H1 (cell line): ENCODE data around the gene MGME1. TPM values are rescaled to one million over a fixed set of nuclear protein-coding genes. Genes with fewer than 3 reads are reported as not detected.

ENCODE experiments used
- CTCF ChIA-PET: fragments of 300-600 bp; sonication (Branson Sonifier 250); formaldehyde crosslinking; loops from one replicate; lab custom pipeline; 2021; ENCODE audit not compliant: partially characterized antibody; lab: Charles Lee
- POLR2A ChIA-PET: fragments of 300-600 bp; sonication (Branson Sonifier 250); formaldehyde crosslinking; loops from one replicate; lab custom pipeline; 2021; ENCODE audit warnings: inconsistent platforms; ENCODE audit not compliant: partially characterized antibody; lab: Charles Lee
- DNase-seq, 2 experiments: peaks; one replicate each; pipeline versions ENCODE4 v3.0.0 to v3.0.0-alpha.2; 2010 to 2022; ENCODE audit warnings: low spot score in 2 of 2, low read depth in 1 of 2, mixed read lengths in 1 of 2
- FAIRE-seq: peaks from 2 replicates; lab custom pipeline; 2011; peaks lifted over from hg19 to GRCh38; lab: Jason Lieb, UNC
- H2AFZ ChIP-seq: 2 replicates; pipeline ENCODE4 v1.8.1; 2012; ENCODE audit warnings: low read length, inconsistent platforms
- H2AK5ac ChIP-seq: 2 replicates; pipeline ENCODE4 v1.6.1; 2013; ENCODE audit warnings: low read depth, low read length
- H2BK120ac ChIP-seq: replicated peaks from 2 replicates; pipeline ENCODE3; 2013; ENCODE audit warnings: low read depth, low read length, inconsistent platforms
- H2BK12ac ChIP-seq: 2 replicates; pipeline ENCODE4 v1.6.1; 2013; ENCODE audit warnings: low read depth, low read length
- H2BK15ac ChIP-seq: 2 replicates; pipeline ENCODE4 v1.6.1; 2013; ENCODE audit warnings: low read length
- H2BK20ac ChIP-seq: 2 replicates; pipeline ENCODE4 v1.6.1; 2013; ENCODE audit warnings: low read length
- H2BK5ac ChIP-seq: 2 replicates; pipeline ENCODE4 v1.6.1; 2013; ENCODE audit warnings: low read depth, low read length
- H3K14ac ChIP-seq: 2 replicates; pipeline ENCODE4 v1.6.1; 2013; ENCODE audit warnings: inconsistent platforms; ENCODE audit not compliant: insufficient read length
- H3K18ac ChIP-seq: 2 replicates; pipeline ENCODE4 v1.6.1; 2013; ENCODE audit warnings: low read length; ENCODE audit errors: extremely low read depth
- H3K23ac ChIP-seq: 2 replicates; pipeline ENCODE4 v1.6.1; 2013; ENCODE audit warnings: inconsistent platforms; ENCODE audit not compliant: insufficient read length
- H3K23me2 ChIP-seq: 2 replicates; pipeline ENCODE4 v1.6.1; 2013; ENCODE audit warnings: low read depth, low read length
- H3K27ac ChIP-seq: 2 replicates; pipeline ENCODE4 v1.6.1; 2011; ENCODE audit warnings: low read depth, low read length, inconsistent platforms
- H3K27me3 ChIP-seq, 4 experiments: replicated peaks in 1 of 4; 1 replicate in 1 of 4; 2 replicates in 3 of 4; pipeline versions ENCODE4 v1.6.1 to v1.8.1; 2011 to 2013; ENCODE audit warnings: low read length in 3 of 4, mild to moderate bottlenecking in 3 of 4, inconsistent platforms in 2 of 4, mixed read lengths in 2 of 4, moderate library complexity in 1 of 4; ENCODE audit not compliant: control insufficient read depth in 3 of 4, insufficient read depth in 3 of 4; ENCODE audit errors: extremely low read depth in 1 of 4
- H3K36me3 ChIP-seq, 4 experiments: 2 replicates each; pipeline versions ENCODE4 v1.6.1 to v1.8.1; 2011 to 2013; ENCODE audit warnings: mild to moderate bottlenecking in 4 of 4, low read length in 3 of 4, moderate library complexity in 2 of 4, control low read depth in 1 of 4, inconsistent platforms in 1 of 4; ENCODE audit not compliant: insufficient read depth in 4 of 4, control insufficient read depth in 2 of 4
- H3K4ac ChIP-seq: replicated peaks from 2 replicates; pipeline ENCODE3; 2013; ENCODE audit warnings: low read length, low read depth, mixed read lengths, inconsistent platforms; ENCODE audit not compliant: insufficient read length
- H3K4me1 ChIP-seq, 4 experiments: replicated peaks in 1 of 4; 1 replicate in 1 of 4; 2 replicates in 3 of 4; pipeline versions ENCODE4 v1.6.1 to v1.8.1; 2011 to 2013; ENCODE audit warnings: low read length in 3 of 4, inconsistent platforms in 2 of 4, mixed read lengths in 1 of 4; ENCODE audit not compliant: insufficient read depth in 4 of 4, control insufficient read depth in 3 of 4
- H3K4me2 ChIP-seq, 2 experiments: 2 replicates each; pipeline versions ENCODE4 v1.6.1 to v1.8.1; 2011 to 2013; ENCODE audit warnings: low read depth in 2 of 2, low read length in 2 of 2, control low read depth in 1 of 2, inconsistent platforms in 1 of 2, mild to moderate bottlenecking in 1 of 2; ENCODE audit not compliant: insufficient read depth in 1 of 2
- H3K4me3 ChIP-seq, 4 experiments: fragments of 200-600, 300-600 bp in 1 of 4; sonication (generic), shearing (Covaris generic), sonication (Bioruptor Twin) in 1 of 4; 2 replicates each; pipeline versions ENCODE4 v1.5.1 to v1.8.1; 2011 to 2016; ENCODE audit warnings: low read length in 4 of 4, low read depth in 3 of 4, control low read depth in 2 of 4, inconsistent platforms in 2 of 4, mild to moderate bottlenecking in 2 of 4, mixed read lengths in 1 of 4, moderate library complexity in 1 of 4; ENCODE audit not compliant: insufficient read depth in 2 of 4; ENCODE audit errors: extremely low read depth in 1 of 4
- H3K56ac ChIP-seq: replicated peaks from 2 replicates; pipeline ENCODE3; 2013; ENCODE audit warnings: low read depth, mild to moderate bottlenecking, mixed read lengths, low read length, inconsistent platforms; ENCODE audit not compliant: insufficient read length
- H3K79me1 ChIP-seq: 2 replicates; pipeline ENCODE4 v1.6.1; 2013; ENCODE audit warnings: low read depth, low read length, control low read depth
- H3K79me2 ChIP-seq, 2 experiments: 2 replicates each; pipeline versions ENCODE4 v1.6.1 to v1.8.1; 2012 to 2013; ENCODE audit warnings: low read length in 2 of 2, mild to moderate bottlenecking in 2 of 2, inconsistent platforms in 1 of 2; ENCODE audit not compliant: insufficient read depth in 2 of 2, control insufficient read depth in 1 of 2
- H3K9ac ChIP-seq, 4 experiments: replicated peaks in 1 of 4; 1 replicate in 1 of 4; 2 replicates in 3 of 4; pipeline versions ENCODE4 v1.6.1 to v1.8.1; 2011 to 2013; ENCODE audit warnings: low read depth in 3 of 4, low read length in 3 of 4, control low read depth in 2 of 4, mild to moderate bottlenecking in 2 of 4, moderate library complexity in 2 of 4, inconsistent platforms in 1 of 4; ENCODE audit errors: extremely low read depth in 1 of 4
- H3K9me3 ChIP-seq, 2 experiments: 2 replicates each; pipeline versions ENCODE4 v1.6.1 to v1.8.1; 2012 to 2013; ENCODE audit warnings: mild to moderate bottlenecking in 2 of 2, moderate library complexity in 2 of 2, control low read depth in 1 of 2, inconsistent platforms in 1 of 2, low read depth in 1 of 2, low read length in 1 of 2, mixed read lengths in 1 of 2; ENCODE audit not compliant: insufficient read depth in 2 of 2
- H4K20me1 ChIP-seq, 2 experiments: replicated peaks in 1 of 2; 2 replicates each; pipeline versions ENCODE3 to v1.8.1; 2011 to 2013; ENCODE audit warnings: inconsistent platforms in 2 of 2, low read length in 2 of 2, mild to moderate bottlenecking in 1 of 2; ENCODE audit not compliant: insufficient read depth in 2 of 2, control insufficient read depth in 1 of 2
- H4K5ac ChIP-seq: 2 replicates; pipeline ENCODE4 v1.6.1; 2013; ENCODE audit warnings: low read length, low read depth, mixed read lengths, inconsistent platforms; ENCODE audit not compliant: insufficient read length
- H4K8ac ChIP-seq: 2 replicates; pipeline ENCODE4 v1.8.0; 2013; ENCODE audit warnings: mild to moderate bottlenecking, moderate library complexity, low read length, inconsistent platforms; ENCODE audit not compliant: insufficient read depth; ENCODE audit errors: extremely low read depth
- H4K91ac ChIP-seq: replicated peaks from 2 replicates; pipeline ENCODE3; 2013; ENCODE audit warnings: low read length, mixed read lengths, inconsistent platforms; ENCODE audit not compliant: insufficient read length
- ASH2L ChIP-seq: fragments of 200-600, 300-600 bp; sonication (generic); IDR thresholded peaks from one replicate; pipeline ENCODE4 v1.7.1; 2017; ENCODE audit warnings: low read length
- CHD2 ChIP-seq: IDR thresholded peaks from 2 replicates; pipeline ENCODE4 v1.6.1; 2012; ENCODE audit warnings: low read length, improper control_type of control experiment
- WGBS, 2 experiments: shearing (Covaris generic) in 1 of 2; methylation state at CpG; one replicate each; pipeline versions ENCODE4 v1.1.6 to v1.1.7; 2013 to 2015; ENCODE audit warnings: low lambda C conversion rate in 2 of 2, mixed read lengths in 2 of 2, inconsistent platforms in 1 of 2, low coverage in 1 of 2, missing lambda C conversion rate in 1 of 2; ENCODE audit not compliant: insufficient replicate concordance in 2 of 2, insufficient coverage in 1 of 2, insufficient read length in 1 of 2; ENCODE audit errors: extremely low coverage in 1 of 2, missing lambda C conversion rate in 1 of 2; 5-methylcytosine and 5-hydroxymethylcytosine counted together
- polyA plus RNA-seq, 7 experiments: library from polyadenylated mRNA; depleted of rRNA in 3 of 7; stranded (reverse) in 5 of 7; unstranded in 2 of 7; fragments of >200 nt in 5 of 7; fragments of 200-250 nt in 2 of 7; gene quantifications; 1 replicate in 5 of 7; 2 replicates in 1 of 7; 4 replicates in 1 of 7; pipeline versions ENCODE4 v1.2.1 to v1.2.3, GENCODE V29; 2011 to 2013; ENCODE audit warnings: missing spikeins in 2 of 7, mixed read lengths in 2 of 7
- total RNA-seq: library from RNA; stranded (reverse); fragmentation: NEBNext Ultra II Directional; extraction: Animal tissue kit (Norgen Biotek cat#: 25700); gene quantifications from 2 replicates; pipeline ENCODE4 v1.2.1, GENCODE V29; 2021

The MGME1 gene
- total and polyA plus RNA-seq, 2 of the 8 experiments (the other 6 are each of a cell fraction or from before 2014, with no cell fraction given), result 27.7 to 59.0 TPM

GRCh38 chr20:17964073-17964472 lies 4.7 kb upstream of the MGME1 start:
- H3K27me3 ChIP-seq, result no peaks in the 10 kb centered on the region
- H3K23ac ChIP-seq, result no peak overlapping the region
- no peak overlapping the region for H4K5ac ChIP-seq
- no peak overlapping the region for H3K56ac ChIP-seq
- WGBS, 2 experiments, result 95% methylated on average over 1 of the region's 1 CpG; no CpG with 5 or more reads in 1 of the 2 experiments
- no peak overlapping the region for H3K4ac ChIP-seq
- H3K23me2 ChIP-seq, result peaks cover 11% of the 10 kb centered on the region
- H4K91ac ChIP-seq, result no peak overlapping the region
- H3K79me2 ChIP-seq, result peaks cover 92 to 97% of the 10 kb centered on the region in 2 experiments
- no peak overlapping the region for H4K8ac ChIP-seq
- DNase-seq (no peak), FAIRE-seq (no peak)
- no peak overlapping the region for H2BK120ac ChIP-seq
- H2AK5ac ChIP-seq, result no peak overlapping the region
- no peak overlapping the region for H2BK12ac ChIP-seq
- no peaks in the 10 kb centered on the region for H3K9me3 ChIP-seq
- H3K14ac ChIP-seq, result no peak overlapping the region
- no peaks in the 10 kb centered on the region for H3K79me1 ChIP-seq
- H2AFZ ChIP-seq, result no peak overlapping the region
- peak overlapping the region; percentile 76 to 98 for H3K4me2 ChIP-seq
- CTCF ChIA-PET, result interaction anchor here (1.1 kb wide), 1 partner anchor 31 kb away, joined by 4 read pairs; no protein-coding TSS in a partner anchor
- no peak overlapping the region for H3K9ac ChIP-seq
- POLR2A ChIA-PET, result interaction anchor here (0.6 to 20.7 kb wide), 7 partner anchors 9 to 316 kb away, joined by 3 to 424 read pairs (median 9); no protein-coding TSS in a partner anchor
- peaks cover 2 to 24% (median 17%) of the 10 kb centered on the region in 4 experiments; a peak in 6 of 7 replicates for H3K4me1 ChIP-seq
- H3K18ac ChIP-seq, result no peak overlapping the region
- no peak overlapping the region for H2BK20ac ChIP-seq
- peak overlapping the region in 1 of 4 experiments; percentile 94; a peak in 2 of 8 replicates for H3K4me3 ChIP-seq
- no peak overlapping the region for H3K27ac ChIP-seq
- peaks cover 49 to 52% of the 10 kb centered on the region in 2 experiments for H4K20me1 ChIP-seq
- H2BK15ac ChIP-seq, result no peak overlapping the region
- no peak overlapping the region for H2BK5ac ChIP-seq
- H3K36me3 ChIP-seq, result peaks cover 0 to 30% (median 0%) of the 10 kb centered on the region in 4 experiments; a peak in 1 of 8 replicates
- TF ChIP-seq ASH2L (no peak), CHD2 (no peak)
